ENCODE measurements around the gene CASKIN1.
A peak's percentile ranks its signal among the peaks of the same experiment; 100 is the strongest.

The CASKIN1 gene

DNA sequence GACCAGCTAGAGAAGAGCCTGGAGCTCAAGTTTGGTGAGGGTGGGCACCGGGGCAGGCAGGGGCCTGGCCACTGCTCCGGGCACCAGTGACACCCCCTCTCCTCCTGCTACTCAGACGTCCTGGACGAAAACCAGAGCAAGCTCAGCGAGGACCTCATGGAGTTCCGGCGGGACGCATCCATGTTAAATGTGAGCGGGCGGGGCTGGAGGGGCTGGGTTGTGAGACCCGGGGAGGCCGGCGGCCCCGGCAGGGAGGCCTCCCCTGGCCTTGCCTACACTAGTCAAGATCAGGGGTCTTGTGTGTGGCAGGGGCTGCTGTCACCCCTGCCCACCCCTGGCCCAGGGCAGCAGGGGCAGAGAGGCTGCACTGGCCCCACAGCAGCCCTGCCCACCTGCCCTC lies 23.0 kb downstream of the CASKIN1 start:
- DNase-seq = no peak

DNA sequence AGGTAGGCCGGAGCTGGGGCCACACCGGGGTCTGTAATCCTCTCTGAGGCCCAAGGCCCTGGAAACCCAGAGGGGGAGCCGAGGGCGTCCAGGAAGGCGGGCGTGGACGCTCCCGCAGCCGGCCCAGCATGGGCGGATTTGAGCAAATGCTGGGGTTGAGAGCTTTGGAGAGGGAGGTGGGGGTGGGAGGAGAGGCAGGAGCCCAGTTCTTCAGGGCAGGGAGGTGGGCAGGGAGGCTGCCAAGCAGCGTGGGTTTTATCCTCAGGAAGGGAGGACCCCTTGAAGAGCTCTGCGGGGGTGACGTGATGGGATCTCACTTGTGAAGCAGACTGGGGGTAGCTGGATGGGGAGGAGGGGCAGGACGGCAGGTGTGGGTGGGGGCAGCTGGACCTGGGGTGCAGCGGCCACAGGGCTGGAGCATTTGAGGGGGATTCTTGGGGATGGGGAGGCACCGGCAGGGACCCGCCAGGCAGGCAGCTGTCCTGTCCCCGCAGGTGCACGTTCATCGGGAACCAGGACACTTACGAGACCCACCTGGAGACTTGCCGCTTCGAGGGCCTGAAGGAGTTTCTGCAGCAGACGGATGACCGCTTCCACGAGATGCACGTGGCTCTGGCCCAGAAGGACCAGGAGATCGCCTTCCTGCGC lies 23.6 kb downstream of the CASKIN1 start:
- no peak for DNase-seq

DNA sequence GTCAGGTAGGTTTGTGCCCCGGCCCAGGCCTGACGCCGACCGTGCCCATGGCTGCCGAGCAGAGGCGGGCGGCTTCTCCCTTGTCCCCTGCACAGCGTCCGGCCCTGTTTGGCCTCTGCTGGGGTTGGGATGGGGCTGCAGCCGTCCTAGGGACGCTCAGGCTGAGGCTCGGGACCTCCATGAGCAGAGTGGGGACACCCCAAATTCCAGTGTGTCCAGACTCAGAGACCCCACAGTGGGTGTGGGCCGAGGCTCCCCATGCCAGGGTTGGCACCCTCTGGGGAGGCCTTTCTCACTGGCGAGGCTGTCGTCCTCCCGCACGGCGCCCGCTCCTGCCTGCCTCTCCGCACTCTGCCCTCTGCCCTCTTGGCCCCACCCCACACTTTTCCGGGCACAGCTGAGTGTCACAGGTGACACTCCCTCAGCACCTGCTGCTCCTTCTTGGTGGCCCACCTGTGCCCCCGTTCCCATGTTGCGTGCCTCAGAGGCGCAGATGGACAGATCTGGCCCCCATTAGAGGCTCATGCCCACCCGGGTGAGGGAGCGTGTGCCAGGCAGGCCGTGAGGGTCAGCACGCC lies 24.7 kb downstream of the CASKIN1 start:
- DNase-seq = no peak

DNA sequence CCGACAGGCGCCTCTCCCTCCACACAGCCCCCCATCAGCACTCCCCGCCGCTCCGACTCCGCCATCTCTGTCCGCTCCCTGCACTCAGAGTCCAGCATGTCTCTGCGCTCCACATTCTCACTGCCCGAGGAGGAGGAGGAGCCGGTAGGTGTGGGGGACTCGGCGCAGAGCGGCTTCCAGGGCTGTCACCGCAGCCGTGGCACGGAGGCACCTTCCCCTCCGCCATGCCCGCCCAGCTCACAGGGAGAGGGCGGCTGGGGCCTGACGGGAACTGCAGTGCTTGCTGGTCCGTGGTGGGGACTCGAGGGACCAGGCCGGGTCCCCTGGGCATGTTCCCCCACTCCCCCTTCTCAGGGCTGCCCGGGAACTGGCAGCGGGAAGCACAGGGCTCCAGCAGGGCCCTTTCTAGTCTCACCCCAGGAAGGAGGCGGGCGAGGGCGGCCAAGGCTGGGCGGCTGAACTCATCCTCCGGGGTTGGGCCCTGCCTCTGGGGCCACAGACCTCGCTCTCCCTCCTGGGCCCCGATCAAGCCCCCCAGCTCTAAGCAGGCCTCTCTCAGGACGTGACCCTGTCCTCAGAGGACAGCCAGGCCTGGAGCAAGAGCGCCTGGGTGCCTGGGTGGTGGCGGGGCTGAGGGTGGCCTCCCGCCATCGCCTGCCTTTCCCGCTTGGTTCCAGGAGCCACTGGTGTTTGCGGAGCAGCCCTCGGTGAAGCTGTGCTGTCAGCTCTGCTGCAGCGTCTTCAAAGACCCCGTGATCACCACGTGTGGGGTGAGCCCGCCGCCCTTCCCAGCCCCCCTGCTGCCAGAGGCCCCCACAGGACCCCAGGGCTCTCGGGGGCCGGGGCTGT lies 25.6 kb downstream of the CASKIN1 start:
- DNase-seq = no peak

DNA sequence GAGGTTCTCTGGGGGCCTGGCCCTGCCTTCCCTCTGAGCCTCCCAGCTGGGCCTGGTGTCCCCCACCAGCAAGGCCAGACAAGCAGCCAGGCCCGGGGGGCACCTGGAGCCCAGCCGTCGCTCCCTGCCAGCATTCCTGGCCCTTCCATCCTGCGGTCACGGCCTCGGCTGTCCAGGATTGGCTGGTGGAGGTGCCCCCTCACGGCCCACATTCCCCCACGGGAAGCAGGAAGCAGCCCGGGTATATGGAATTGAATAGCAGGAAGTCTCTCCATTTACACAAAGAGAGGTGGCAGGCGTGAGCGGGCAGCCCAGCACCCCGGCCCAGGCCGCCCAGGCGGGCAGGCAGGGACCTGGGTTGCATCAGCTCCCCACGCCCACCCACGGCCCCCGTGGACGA lies 26.3 kb downstream of the CASKIN1 start:
- DNase-seq = no peak

DNA sequence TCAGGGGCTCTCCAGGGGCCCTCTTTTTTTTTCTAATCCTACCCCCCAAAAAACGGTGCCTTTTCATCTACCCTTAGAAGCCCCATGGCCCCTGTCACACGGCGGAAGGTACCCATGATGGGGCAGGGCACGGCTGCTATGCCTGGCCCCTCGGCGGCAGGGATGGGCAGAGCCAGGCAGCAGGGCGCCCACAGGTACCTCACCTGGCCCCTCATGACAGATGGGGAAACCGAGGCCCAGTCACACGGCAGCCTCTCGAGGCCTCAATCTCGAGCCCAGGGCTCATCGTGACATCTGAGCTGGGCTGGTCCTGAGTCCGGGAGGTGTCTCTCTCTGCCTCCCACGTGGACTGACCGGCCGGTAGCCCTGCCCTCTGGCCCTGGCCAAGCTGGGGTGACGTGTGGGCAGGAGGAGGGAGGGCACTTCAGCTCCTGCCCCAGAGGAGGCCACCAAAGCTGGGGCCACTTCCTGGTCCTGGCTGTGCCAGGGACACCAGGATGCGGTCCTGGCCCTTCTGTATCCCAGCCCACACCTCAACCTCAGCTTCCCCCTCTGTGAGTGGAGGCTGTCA lies 29.3 kb downstream of the CASKIN1 start:
- no peak for DNase-seq

DNA sequence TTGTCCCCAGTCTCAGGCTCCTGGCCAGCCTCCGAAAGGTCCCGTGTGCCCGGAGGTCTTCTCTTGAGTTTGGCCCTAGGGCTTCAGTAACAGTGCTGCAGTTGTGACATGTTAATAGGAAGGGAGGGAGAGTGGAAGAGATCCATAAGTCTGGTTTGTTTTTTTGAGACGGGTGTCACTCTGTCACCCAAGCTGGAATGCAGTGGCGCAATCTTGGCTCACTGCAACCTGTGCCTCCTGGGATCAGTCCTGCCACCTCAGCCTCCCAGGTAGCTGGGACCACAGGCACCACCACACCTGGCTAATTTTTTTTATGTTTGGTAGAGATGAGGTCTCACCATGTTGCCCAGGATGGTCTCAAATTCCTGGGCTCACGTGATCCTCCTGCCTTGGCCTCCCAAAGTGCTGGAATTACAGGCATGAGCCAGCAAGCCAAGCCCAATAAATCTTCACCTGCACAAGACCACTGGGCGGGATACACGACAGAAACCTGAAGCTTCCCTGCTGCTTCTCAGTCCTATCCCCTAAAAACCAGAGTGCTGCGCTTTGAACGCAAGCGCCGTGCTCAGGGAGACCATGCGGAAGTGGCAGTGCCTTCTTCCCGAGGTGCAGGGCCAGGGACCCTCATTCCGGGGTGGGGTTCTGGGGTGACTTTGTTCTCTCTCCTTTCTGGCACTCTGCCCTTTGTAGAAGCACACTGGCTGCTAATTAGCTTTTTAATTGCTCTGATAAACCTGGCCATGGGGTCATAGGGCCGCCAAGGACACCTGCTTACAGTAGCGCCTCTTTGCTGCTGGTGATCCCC lies 29.9 kb downstream of the CASKIN1 start:
- DNase-seq = no peak

DNA sequence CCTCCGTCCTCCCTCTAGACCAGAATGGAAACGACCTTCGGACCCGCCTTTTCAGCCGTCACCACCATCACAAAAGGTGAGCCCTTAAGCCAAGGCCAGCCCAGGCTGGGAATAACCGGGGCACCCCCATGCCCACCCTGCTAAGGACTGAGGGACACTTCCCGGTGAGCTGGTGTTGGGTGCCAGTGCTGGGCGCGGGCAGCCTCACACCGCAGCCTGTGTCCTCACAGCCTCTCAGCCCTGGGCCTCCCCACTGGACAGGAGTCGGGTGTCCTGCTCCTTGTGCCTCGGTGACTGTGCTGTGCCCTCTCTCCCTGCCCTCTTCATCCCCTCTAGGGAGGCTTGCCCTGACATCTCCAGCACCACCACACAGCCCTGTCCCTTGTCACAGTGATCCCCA lies 30.5 kb downstream of the CASKIN1 start:
- DNase-seq = no peak

DNA sequence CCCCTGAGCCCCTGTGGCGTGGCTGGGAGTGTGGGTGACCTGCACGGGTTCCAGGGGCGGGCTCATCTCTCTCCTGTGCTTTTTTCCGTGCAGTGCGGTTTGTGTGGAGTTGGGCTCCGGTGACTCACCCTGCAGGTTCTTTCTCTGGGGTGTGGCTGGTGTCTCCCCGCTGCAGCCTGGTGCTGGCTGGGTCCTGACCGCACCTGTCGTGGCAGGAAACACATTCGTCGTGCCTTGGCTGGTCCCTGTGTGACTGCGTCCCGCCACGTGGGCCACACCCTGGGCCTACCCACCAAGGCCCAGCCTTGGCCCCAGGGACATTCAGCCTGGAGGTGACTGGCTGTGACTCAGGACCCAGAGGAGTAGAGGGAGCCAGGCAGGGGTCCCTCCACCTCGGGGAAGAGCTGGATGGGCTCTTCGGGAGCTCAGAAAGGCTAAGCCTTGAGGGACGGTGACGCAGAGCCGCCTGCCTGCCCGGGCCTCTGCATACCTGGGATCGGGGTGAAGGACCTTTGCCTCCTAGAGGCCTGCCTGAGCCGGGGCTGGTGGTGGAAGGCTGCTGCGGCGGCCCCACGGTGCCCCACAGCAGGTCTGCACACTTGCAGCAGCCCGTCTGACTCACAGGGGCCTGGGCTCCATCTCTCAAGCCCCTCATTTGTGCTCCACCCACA lies 33.1 kb downstream of the CASKIN1 start:
- DNase-seq = no peak

DNA sequence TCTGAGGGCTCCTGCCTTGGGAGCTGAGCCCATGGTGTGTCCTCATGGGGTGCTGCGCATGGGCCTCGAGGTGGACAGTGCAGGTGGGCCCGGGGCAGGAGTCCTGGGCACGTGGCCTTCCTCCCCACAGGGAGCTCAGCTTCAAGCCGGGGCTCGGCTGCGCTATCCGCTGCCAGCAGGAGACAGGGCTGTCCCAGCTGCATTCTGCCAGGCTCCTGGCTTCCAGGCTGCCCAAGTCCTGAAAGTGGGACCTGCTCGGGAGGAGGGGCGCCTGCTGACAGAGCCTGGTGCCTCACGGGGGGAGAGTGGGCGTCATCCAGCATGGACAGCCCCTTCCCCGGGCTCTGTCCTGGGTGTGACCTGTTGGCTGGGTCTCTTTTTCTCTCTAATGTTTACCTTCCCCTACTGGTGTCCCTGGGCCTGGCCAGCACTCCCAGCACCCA lies 33.7 kb downstream of the CASKIN1 start:
- DNase-seq = no peak

DNA sequence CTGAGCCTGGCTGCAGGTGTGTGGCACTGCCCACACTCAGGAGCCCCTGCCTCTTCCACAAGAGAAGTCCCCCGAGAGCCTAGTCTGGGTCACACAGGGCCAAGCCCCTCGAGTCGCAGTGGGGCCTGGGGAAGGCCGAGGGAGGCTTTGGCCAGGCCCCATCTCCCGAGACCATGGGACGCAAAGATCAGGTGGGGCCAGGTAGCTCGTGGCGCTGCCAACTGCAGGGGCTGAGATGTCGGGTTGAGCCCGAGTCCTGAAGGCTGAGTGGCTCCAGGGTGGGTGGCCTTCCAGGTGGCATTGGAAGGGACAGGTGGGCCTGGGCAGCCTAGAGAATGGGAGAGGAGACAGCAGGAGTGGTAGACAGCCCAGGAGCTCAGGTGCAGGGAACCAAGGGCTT lies 34.5 kb downstream of the CASKIN1 start:
- no peak for DNase-seq

DNA sequence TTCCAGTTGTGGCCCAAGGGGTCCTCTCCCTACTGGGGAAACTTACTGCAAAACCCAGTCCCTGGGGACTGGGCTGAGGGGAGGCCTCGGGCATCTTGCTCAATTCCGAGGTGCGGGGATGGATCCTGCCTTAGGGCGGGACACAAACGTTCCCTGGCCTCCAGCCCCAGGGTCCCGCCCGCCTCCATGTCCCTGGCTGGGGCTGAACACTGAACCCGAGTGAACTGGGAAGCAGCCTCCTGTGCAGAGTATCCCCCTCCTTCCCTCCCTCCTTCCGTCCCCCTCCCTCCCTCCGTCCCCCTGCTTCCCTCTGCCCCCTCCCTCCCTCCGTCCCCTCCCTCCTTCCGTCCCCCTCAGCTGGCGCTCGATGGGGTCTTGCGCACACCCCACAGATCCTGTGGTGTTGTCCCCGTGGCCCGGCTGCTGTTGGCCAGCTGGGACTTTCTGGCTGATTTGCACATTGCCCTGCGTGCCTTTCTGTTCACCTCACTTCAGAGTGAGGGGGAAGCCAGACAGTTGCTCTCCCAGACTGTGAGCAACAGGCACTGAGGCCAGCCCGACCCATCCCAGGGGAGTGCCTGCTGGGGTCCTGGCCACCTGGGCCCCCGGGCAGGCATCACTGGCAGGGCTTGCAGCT lies 35.4 kb downstream of the CASKIN1 start:
- no peak for DNase-seq

DNA sequence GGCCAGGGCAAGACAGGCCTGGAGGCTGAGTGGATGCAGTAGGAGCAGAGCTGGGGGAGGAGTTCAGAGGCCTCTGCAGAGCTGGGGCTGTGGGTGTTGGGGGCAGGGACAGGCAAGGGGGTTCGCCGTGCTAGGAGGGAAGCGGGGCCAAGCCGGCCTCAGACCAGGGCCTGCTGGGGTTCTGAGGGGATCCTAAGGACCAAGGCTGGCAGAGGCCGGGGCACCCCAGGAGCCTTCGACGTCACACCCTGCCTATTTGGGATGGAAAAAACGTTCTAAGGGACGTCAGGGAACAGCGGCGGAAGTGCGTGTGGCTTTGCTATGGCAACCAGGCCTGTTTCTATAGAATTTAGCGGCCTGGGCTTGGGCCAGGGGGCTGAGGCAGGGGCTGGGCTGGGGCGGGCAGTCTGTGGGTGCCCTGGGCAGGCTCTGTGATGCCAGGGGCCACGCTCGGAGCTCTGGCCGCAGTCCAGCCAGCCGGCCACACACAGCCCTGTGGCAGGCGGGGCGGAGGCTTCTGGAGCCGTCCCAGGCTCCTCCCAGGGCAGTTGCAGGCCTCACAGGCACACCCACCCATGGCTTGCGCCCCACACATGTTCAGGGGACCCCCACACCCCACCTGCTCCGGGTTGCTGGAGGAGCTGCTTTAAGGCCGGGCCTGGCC lies 37.1 kb downstream of the CASKIN1 start:
- no peak for DNase-seq

DNA sequence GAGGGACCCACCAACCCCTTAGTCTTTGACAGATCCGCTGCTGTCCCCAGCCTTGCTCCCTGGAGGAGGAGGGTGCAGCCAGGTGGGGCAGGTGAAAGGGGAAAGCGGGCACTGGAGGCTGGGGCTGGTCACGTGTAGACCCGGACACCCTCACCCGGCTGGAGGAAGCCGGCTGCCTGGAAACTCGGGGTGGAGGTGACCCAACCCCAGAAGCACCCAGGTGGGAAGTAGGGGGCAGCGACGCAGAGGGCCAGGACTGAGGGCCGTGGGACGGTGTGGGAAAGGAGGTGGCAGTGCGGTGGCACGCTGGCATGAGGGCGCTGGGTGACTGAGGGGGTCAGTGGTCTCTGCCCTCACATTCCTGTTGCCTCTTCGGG lies 38.2 kb downstream of the CASKIN1 start:
- no peak for DNase-seq

DNA sequence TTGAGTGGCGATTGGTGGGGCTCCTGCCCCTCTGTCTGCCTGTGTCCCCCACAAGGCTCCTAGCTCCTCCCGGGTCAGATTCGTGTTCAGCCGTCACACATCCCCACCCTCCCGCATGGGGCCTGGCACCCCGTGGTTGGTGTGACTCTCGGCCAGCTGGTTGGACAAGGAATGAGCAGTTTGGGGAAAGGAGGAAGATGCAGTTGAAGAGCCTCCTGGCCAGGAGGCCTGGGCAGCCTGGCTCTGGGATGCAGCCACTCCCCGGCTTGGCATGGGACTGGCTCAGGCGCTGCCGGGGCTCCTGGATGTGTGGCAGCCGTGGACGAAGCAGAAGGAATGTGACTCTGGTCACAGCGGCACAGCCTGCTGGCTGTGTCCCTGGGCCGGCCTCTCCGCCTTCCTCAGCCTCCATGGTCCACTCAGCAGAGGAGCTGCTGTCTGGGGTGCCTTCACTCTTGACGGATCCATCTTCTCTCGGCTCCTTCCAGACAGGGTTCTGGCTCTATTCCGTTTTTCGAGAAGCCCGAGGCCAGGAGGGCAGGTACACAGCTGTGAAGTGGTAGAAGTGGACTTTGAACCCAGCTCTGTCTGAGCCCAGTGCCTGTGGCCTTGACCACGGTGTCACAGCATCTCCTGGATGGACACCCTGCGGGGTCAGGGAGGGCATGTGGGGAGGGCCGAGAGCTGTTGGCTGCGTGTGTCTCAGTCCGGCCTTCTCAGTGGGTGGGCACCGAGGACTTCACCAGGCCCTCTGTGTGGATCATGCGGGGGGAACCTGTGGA lies 38.7 kb downstream of the CASKIN1 start:
- DNase-seq = no peak

DNA sequence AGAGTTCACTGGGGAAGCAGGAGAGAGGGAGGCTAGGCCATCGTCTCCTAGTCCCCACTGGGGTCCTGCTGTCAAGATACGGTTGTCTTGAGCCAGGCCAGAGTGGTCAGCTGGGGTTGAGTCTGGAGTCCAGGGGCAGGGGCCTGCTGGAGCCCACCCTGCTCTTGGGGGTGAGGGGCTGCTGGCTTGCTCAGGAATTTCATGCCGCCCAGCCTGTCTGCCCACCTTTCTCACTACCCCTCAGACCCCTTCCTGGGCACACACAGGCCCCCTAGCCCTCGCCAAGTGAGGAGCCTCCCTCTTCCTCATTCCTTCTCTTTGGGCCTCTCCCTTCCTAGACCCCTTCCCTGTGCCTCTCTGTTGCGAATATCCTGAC lies 39.6 kb downstream of the CASKIN1 start:
- DNase-seq = no peak

DNA sequence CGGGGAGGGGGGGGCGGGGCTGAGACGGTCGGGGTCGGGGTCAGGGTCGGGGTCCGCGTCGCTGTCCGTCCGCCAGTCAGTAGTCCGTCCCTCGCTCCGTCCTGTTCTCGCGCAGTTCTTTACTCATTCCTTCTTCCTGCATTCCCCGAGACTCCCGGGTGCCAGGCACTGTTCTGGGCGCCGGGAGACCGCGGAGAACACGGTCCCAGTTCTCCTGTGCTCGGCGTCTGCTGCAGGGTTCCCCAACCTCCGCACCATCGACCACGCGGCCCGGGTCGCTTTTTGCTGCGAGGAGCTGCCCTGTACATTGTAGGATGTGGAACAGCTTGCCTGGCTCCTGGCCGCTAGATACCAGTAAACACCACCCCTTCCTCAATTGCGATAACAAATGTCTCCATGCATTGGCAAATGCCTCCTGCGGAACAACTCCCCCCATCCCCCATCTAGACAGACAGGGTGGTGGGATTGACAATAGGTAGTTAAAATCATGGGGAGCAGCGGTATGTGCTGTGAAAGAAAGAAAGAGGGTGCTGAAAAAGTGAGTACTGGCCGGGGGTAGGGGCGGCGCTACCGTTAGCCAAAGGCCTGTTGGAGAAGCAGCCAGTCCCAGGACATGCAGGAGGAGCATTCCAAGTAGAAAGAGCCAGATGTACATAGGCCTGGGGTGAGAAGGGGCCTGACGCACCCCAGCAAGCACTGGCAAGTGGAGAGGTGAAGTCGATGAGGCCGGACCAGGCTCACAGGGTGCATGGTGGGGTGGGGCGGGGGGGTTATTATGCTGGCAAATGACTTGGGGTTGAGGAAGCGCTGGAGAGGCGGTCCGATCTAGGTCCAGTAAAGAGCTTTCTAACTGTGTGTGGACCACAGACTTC lies 40.2 kb downstream of the CASKIN1 start:
- no peak for DNase-seq

DNA sequence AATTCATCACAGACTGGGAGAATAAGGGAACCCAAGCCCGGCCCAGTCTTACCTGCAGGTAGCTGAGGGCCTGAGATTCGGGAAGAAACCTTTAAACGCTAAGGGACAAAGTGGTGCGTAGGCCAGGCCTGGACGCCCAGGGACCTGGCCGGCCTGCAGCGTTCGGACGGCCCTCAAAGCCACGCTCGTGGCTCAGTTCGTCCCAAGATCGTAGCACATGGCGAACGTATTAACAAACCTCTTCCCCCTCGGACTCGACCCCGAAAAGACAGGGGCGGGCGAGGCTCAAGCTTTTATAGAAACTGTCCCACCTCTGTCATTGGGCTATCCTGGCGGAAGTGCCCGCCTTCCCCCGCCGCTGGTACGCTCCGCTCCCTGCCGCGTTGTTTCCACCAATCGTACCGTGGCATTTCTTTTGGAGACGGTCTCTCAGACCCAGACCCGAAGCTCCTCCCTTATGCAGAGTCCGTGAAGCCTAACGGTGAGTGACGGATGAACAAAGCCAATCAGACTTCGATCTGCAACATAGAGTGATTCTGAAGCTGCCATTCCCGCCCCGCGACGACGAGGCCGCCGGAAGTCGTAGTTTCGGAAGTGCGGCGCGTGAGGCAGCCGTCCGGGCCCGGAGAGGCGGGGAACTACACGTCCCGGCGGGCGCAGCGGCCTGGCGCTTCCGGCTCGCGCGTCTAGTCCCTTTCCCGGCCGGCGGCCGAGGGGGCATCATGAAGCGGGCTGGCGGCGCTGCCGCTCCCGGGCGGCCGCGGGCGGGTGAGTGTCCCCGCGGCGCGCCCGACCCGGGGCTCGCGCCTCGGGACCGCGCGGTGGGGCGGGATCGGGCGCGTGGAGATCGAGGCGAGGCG lies 41.1 kb downstream of the CASKIN1 start, which contains the start of gene TRAF7:
Gene TRAF7, plus strand, starts transcription at position 692 of the 860 bp plus-strand sequence. CDS start 8,139 bp downstream, outside the sequence.
- DNase-seq = peak; percentile 94
